Stomach smooth muscle (tissue), 2 donors: Measurements from ENCODE around the gene PON1.

ENCODE experiments used
- H3K27ac ChIP-seq: one replicate; pipeline ENCODE4 v1.7.0; 2013; ENCODE audit warnings: mild to moderate bottlenecking, low read length, inconsistent platforms
- H3K27me3 ChIP-seq, 2 donors: one replicate each; pipeline ENCODE4 v1.7.0; 2013; ENCODE audit warnings: low read length in 2 of 2; ENCODE audit not compliant: insufficient read depth in 2 of 2, control insufficient read depth in 1 of 2
- H3K36me3 ChIP-seq, 2 donors: one replicate each; pipeline ENCODE4 v1.7.0; 2013; ENCODE audit warnings: low read length in 2 of 2; ENCODE audit not compliant: control insufficient read depth in 2 of 2, insufficient read depth in 2 of 2
- H3K4me1 ChIP-seq: one replicate; pipeline ENCODE4 v1.7.0; 2013; ENCODE audit warnings: low read length; ENCODE audit not compliant: control insufficient read depth, insufficient read depth
- H3K4me3 ChIP-seq, 2 donors: one replicate each; pipeline ENCODE4 v1.7.0; 2013; ENCODE audit warnings: low read length in 2 of 2
- H3K9ac ChIP-seq, 2 donors: one replicate each; pipeline ENCODE4 v1.7.0; 2013; ENCODE audit warnings: low read length in 2 of 2, mild to moderate bottlenecking in 1 of 2
- H3K9me3 ChIP-seq, 2 donors: one replicate each; pipeline ENCODE4 v1.7.0; 2013; ENCODE audit warnings: low read length in 2 of 2; ENCODE audit not compliant: control insufficient read depth in 2 of 2
- donor health status: healthy.
- donor health status: Pancreatic carcinoma.

The PON1 gene

GRCh38 chr7:95296456-95296855, 27.9 kb downstream of the PON1 start:
- no peak overlapping the region for H3K4me3 ChIP-seq
- H3K9me3 ChIP-seq = no peaks in the 10 kb centered on the region
- no peak overlapping the region for H3K9ac ChIP-seq
- H3K27me3 ChIP-seq = no peaks in the 10 kb centered on the region
- no peak overlapping the region for H3K27ac ChIP-seq
- H3K4me1 ChIP-seq = no peaks in the 10 kb centered on the region
- no peaks in the 10 kb centered on the region for H3K36me3 ChIP-seq

- H3K27me3 ChIP-seq = no peaks in the 10 kb centered on the region
- H3K4me1 ChIP-seq = no peaks in the 10 kb centered on the region
- no peak overlapping the region for H3K4me3 ChIP-seq
- peaks cover 3 to 8% of the 10 kb centered on the region in 2 donors for H3K36me3 ChIP-seq
- H3K9me3 ChIP-seq = no peaks in the 10 kb centered on the region
- no peak overlapping the region for H3K9ac ChIP-seq
- H3K27ac ChIP-seq = no peak overlapping the region
Observed at GRCh38 chr7:95295397-95295796, 28.9 kb downstream of the PON1 start.

- no peak overlapping the region for H3K27ac ChIP-seq
- H3K9ac ChIP-seq = no peak overlapping the region
- no peak overlapping the region for H3K4me3 ChIP-seq
- H3K9me3 ChIP-seq = no peaks in the 10 kb centered on the region
- no peaks in the 10 kb centered on the region for H3K27me3 ChIP-seq
- H3K36me3 ChIP-seq = peaks cover 7 to 20% of the 10 kb centered on the region in 2 donors
- no peaks in the 10 kb centered on the region for H3K4me1 ChIP-seq
Observed at GRCh38 chr7:95290166-95290830, 34.0 kb downstream of the PON1 start.

DNA sequence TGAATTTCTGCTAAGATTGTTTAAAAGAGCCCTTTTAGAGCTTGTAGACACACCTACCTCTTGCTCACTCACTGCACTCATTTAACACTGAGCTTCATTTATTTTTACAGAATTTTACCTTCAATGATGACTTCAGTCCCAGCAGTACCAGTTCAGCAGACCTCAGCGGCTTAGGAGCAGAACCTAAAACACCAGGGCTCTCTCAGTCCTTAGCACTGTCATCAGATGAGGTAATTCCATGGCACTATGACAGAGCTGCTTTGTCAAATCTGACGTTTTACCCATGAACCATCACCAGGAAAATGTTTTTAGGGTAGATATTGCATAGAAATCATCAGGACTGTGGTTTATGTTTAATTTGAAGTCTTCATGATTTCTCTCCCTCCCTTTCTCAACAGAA, 38.2 kb downstream of the PON1 start:
- Histone ChIP-seq H3K4me3 (no peak overlapping the region), H3K36me3 (peaks cover 9 to 25% of the 10 kb centered on the region in 2 donors), H3K4me1 (no peaks in the 10 kb centered on the region), H3K9me3 (no peaks in the 10 kb centered on the region), H3K27me3 (no peaks in the 10 kb centered on the region), H3K27ac (no peak overlapping the region), H3K9ac (no peak overlapping the region)

- Histone ChIP-seq H3K4me1 (no peaks in the 10 kb centered on the region), H3K9me3 (no peaks in the 10 kb centered on the region), H3K27me3 (no peaks in the 10 kb centered on the region), H3K4me3 (no peak overlapping the region), H3K27ac (no peak overlapping the region), H3K36me3 (peaks cover 8 to 9% of the 10 kb centered on the region in 2 donors), H3K9ac (no peak overlapping the region)
Observed at GRCh38 chr7:95279417-95279816, 44.9 kb downstream of the PON1 start.

DNA sequence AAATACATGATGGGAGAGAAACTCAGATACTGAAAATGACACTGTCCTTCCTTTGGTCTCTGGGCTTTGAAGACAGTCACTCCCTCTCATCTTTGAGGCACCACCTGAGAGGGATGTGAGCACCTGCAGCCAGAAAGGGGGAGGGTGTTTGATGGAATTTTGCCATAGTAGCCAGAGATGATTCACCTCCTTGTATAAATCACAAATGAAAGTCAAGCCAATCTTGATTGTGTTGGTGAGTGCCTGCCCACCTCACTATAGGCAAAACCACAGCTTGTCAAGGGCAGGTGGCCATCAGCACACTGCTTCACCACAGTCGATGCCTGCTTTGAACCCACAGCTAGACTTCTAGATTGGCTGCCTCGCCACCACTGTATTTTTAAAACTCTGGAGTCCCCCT, 48.2 kb downstream of the PON1 start:
- Histone ChIP-seq H3K4me3 (no peak overlapping the region), H3K9me3 (no peaks in the 10 kb centered on the region), H3K27ac (no peak overlapping the region), H3K36me3 (peaks cover 10 to 15% of the 10 kb centered on the region in 2 donors), H3K4me1 (no peaks in the 10 kb centered on the region), H3K9ac (no peak overlapping the region), H3K27me3 (no peaks in the 10 kb centered on the region)

GRCh38 chr7:95269640-95270039, 54.7 kb downstream of the PON1 start:
- no peaks in the 10 kb centered on the region for H3K27me3 ChIP-seq
- no peak overlapping the region for H3K4me3 ChIP-seq
- H3K4me1 ChIP-seq = no peaks in the 10 kb centered on the region
- H3K36me3 ChIP-seq = peaks cover 6 to 19% of the 10 kb centered on the region in 2 donors
- no peaks in the 10 kb centered on the region for H3K9me3 ChIP-seq
- no peak overlapping the region for H3K9ac ChIP-seq
- H3K27ac ChIP-seq = no peak overlapping the region

DNA sequence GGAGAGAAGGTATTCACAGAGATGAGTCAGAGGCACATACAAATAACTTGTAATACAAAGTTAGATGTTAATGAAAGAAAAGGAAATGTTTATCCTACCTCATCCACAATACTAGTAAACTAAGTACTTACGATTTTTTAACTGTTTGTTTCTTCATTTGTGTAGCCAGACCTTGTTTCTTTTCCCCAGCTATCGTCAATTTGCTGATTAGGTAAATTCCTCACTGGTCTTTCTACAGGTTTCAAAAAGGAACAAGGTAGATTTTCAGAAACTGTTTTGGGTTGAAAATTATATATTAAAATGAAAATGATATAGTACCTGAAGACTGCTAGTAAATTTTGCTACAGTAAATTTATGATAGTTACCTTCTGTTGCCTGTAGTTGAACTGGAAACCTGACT, 56.6 kb downstream of the PON1 start:
- H3K4me1 ChIP-seq = no peaks in the 10 kb centered on the region
- peaks cover 6 to 13% of the 10 kb centered on the region in 2 donors for H3K36me3 ChIP-seq
- no peaks in the 10 kb centered on the region for H3K27me3 ChIP-seq
- H3K9ac ChIP-seq = no peak overlapping the region
- no peak overlapping the region for H3K4me3 ChIP-seq
- no peaks in the 10 kb centered on the region for H3K9me3 ChIP-seq
- no peak overlapping the region for H3K27ac ChIP-seq

- no peak overlapping the region for H3K27ac ChIP-seq
- no peaks in the 10 kb centered on the region for H3K9me3 ChIP-seq
- H3K27me3 ChIP-seq = no peaks in the 10 kb centered on the region
- H3K36me3 ChIP-seq = peaks cover 3 to 9% of the 10 kb centered on the region in 2 donors
- no peaks in the 10 kb centered on the region for H3K4me1 ChIP-seq
- no peak overlapping the region for H3K9ac ChIP-seq
- no peak overlapping the region for H3K4me3 ChIP-seq
Observed at GRCh38 chr7:95265634-95266033, 58.7 kb downstream of the PON1 start.

- Histone ChIP-seq H3K4me1 (no peaks in the 10 kb centered on the region), H3K4me3 (no peak overlapping the region), H3K27ac (no peak overlapping the region), H3K9me3 (no peaks in the 10 kb centered on the region), H3K27me3 (no peaks in the 10 kb centered on the region), H3K36me3 (peaks cover 3 to 9% of the 10 kb centered on the region in 2 donors), H3K9ac (no peak overlapping the region)
Observed at GRCh38 chr7:95264363-95264891, 59.9 kb downstream of the PON1 start.

DNA sequence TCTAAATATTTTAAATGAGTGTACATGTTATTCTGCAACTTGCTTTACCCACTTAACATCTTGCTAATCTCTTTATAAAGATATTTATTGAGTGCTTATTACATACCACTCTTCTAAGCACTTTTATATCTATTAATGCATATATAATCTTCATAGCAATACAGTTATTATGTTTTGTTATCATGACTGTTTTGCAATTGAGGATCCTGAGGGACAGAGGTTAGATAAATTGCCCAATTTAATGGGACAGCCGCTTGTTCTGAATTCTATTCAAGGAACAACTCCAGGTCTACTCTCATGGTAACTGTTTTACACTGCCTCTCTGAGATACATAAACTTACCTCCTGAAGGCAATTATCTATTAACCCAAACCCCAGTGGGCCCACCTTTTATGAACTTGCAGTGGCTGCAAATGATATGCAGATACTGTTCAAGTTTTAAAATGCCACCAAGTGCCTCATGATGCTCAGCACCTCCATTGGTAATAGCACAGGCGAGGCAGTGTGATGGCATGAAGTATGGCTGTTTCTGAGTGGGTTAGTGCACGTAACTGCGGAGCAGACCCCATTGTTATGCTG, 60.5 kb downstream of the PON1 start:
- Histone ChIP-seq H3K27ac (no peak overlapping the region), H3K36me3 (peaks cover 0 to 5% of the 10 kb centered on the region in 2 donors), H3K4me3 (no peak overlapping the region), H3K9ac (no peak overlapping the region), H3K27me3 (no peaks in the 10 kb centered on the region), H3K4me1 (no peaks in the 10 kb centered on the region), H3K9me3 (no peaks in the 10 kb centered on the region)
